ENCODE data around the gene GYS1.
"Not testable (repeated sequence)": the region's sequence is repeated elsewhere in the genome, so short reads cannot be mapped to it uniquely, and the experiment has no call there.

The GYS1 gene

DNA sequence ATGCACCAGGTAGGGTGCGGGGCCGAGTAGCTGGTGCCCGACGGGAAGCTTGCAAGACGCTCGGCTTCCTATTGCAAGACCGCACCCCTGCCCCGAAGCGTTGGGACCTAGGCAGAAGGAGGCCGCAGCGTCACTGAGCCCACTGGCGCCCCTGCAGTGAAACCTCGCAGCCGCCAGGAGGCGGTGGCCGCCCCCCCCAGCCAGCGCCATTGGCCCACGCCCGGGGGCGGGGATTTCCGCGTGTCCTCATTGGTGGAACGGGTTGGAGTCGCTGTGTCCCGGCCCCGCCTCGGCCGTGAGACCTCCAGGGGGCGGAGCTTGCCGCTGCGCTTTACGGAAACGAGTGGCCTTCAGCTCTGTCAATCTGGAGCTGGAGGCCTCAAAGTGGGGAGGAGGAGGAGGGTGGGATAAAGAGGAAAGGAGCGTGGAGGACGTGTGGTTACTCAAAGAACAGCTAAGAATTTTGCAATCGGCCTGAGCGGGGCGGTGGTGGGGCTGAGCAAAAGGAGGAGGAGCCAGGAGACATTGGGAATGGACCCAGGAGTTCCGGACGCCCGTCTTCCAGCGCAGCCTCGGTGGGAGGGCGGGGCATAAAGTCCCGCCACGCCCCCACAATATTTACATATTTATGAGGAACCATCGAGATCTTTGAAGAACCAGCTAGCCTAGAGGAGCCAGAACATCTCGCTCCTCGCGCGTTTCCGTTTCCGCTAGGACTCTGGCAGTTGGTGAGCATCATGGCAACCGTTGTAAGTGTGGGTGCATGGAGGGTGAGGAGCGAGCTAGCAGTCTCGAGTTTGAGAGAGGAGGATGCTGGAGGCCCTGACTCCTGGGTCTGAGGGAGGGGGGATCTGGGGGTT lies at the start of gene GYS1, which contains the start of gene RUVBL2:
GYS1 (minus strand) TSS at position 135 of the 860 bp plus-strand sequence. CDS start 197 bp downstream, outside the sequence.
RUVBL2 (plus strand) TSS at position 713 of the 860 bp plus-strand sequence; CDS start at position 738, 25 bp downstream.
- DNase-seq: peak; percentile 98

DNA sequence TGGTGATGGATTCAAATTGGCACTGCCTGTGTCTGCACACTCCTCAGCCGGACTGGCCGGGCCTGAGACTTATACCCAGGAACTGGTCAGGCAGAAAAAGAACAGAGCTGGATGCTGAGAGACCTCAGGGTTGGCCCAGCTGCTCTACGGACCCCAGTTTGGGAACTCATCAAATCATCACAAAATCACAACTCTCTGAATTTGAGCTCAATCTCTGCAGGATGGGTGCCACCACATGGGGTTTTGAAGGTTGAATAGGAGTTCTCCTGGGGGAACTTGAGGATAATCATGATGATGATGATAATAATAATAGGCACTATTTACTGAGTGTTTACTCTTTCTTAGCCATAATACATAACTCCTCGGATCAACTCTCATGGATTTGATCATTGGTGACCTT lies 49.6 kb upstream of the GYS1 start:
- not testable (repeated sequence) for DNase-seq

DNA sequence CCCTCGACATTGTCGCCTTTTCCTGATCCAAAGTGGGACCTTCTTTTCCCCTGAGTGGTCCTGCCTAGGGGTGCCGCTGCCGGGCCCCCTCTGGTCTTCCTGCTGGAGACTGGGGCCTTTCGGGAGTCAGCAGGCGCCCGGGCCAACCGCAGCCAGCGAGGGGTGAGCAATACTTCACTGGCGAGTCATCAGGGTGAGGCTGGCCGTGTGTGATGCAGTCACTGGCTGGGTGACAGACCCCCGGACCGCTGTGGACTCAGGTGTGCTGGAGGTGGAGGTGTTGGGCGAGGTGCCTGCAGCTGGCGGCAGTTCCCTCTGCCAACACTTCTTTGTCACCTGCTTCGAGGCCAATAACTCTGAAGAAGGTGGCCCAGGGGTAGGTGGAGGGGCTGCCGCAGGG lies 49.1 kb upstream of the GYS1 start:
- no peak for DNase-seq

DNA sequence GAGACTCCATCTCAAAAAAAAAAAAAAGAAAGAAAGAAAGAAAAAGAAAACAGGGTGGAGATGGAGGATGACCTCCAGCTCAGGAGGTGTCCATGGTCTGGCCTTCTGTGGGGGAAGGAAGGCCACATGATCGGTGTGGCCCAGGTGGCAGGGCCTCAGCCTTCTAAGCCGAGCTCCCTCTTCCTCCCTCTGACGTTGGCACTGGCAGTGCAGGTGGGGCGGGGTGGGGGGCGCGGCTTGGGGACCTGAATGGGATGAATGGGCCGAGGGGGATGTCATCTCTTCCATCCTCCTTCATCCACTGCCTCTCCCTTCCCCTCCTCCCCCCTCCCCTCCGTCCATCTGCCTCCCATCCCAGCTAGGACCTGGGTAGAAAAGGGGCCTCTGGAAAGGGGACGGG lies 46.6 kb upstream of the GYS1 start:
- DNase-seq: not testable (repeated sequence)

DNA sequence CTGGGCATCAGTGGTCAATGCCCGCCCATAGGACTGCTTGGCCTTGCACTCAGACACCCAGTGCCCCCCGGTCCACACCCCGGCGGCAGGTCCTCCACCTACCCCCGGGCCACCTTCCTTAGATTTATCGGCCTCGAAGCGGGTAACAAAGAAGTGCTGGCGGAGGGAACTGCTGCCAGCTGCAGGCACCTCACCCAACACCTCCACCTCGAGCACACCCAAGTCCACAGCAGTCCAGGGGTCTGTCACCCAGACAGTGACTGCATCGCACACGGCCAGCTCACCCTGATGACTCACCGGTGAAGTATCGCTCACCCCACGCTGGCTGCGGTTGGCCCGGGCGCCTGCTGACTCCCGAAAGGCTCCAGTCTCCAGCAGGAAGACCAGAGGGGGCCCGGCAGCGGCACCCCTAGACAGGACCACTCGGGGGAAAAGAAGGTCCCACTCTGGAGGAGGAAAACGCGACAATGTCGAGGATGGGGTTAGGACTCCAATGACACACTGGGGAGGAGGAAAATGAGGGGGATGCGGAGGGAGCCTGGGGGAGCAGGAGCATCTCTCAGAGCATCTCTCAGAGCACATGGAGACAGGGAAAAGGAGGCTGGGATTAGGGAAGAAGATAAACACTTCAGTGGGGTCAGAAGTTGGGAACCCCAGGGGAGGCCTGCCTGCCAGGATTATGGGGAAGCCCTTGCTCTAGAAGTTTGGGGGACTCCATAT lies 45.6 kb upstream of the GYS1 start:
- DNase-seq: not testable (repeated sequence)

DNA sequence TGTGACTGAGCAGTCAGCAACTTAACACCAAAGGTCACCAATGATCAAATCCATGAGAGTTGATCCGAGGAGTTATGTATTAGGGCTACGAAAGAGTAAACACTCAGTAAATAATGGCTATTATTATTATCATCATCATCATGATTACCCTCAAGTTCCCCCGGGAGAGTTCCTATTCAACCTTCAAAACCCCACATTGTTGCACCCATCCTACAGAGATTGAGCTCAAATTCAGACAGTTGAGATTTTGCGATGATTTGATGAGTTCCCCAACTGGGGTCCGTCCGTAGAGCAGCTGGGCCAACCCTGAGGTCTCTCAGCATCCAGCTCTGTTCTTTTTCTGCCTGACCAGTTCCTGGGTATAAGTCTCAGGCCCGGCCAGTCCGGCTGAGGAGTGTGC lies 45.0 kb upstream of the GYS1 start:
- not testable (repeated sequence) for DNase-seq

DNA sequence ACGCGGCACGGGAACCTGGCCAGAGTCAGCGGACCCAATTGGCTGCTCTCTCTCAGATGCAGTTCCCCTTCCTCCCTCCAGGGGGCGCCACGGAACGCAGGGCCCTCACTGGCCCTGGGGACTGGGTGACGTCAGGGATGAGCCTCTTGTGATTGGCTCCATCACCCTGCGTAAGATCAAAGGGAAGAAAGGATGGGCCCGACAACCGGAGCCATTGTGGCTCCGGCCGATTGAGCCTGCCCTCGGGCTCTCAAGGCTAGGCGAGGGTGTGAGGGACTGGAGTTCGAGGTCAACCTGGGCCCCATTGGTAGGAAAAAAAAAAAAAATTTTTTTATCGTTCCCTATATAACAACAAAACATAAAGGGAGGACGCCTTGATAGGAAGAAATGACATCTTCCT lies 43.7 kb upstream of the GYS1 start, which contains the start of gene CGB1:
CGB1 (minus strand) TSS at position 81 of the 400 bp plus-strand sequence. CDS start 184 bp downstream, outside the sequence.
- DNase-seq: not testable (repeated sequence)

DNA sequence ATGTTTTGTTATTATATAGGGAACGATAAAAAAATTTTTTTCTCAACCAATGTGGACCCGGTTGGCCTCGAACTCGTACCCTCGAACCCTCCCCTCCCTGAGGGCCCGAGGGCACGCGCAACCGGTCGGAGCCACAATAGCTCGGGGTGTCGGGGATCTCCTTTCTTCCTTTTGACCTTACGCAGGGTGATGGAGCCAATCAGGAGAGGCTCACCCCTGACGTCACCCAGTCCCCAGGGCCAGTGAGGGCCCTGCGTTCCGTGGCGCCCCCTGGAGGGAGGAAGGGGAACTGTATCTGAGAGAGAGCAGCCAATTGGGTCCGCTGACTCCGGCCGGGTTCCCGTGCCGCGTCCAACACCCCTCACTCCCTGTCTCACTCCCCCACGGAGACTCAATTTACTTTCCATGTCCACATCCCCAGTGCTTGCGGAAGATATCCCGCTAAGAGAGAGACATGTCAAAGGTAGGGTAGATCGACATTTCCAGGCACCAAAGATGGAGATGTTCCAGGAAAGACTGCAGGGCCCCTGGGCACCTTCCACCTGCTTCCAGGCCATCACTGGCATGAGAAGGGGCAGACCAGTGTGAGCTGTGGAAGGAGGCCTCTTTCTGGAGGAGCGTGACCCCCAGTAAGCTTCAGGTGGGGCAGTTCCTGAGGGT lies 38.7 kb upstream of the GYS1 start, which contains the start of gene CGB2:
CGB2 (plus strand) TSS at position 249 of the 660 bp plus-strand sequence; CDS start at position 455, 206 bp downstream.
- not testable (repeated sequence) for DNase-seq

DNA sequence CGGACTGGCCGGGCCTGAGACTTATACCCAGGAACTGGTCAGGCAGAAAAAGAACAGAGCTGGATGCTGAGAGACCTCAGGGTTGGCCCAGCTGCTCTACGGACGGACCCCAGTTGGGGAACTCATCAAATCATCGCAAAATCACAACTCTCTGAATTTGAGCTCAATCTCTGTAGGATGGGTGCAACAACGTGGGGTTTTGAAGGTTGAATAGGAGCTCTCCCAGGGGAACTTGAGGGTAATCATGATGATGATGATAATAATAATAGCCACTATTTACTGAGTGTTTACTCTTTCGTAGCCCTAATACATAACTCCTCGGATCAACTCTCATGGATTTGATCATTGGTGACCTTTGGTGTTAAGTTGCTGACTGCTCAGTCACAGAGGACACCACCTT lies 37.2 kb upstream of the GYS1 start:
- DNase-seq: not testable (repeated sequence)

DNA sequence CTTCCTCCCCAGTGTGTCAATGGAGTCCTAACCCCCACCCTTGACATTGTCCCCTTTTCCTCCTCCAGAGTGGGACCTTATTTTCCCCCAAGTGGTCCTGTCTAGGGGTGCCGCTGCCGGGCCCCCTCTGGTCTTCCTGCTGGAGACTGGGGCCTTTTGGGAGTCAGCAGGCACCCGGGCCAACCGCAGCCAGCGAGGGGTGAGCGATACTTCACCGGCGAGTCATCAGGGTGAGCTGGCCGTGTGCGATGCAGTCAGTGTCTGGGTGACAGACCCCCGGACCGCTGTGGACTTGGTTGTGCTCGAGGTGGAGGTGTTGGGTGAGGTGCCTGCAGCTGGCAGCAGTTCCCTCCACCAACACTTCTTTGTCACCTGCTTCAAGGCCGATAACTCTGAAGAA lies 36.6 kb upstream of the GYS1 start:
- DNase-seq: not testable (repeated sequence)

DNA sequence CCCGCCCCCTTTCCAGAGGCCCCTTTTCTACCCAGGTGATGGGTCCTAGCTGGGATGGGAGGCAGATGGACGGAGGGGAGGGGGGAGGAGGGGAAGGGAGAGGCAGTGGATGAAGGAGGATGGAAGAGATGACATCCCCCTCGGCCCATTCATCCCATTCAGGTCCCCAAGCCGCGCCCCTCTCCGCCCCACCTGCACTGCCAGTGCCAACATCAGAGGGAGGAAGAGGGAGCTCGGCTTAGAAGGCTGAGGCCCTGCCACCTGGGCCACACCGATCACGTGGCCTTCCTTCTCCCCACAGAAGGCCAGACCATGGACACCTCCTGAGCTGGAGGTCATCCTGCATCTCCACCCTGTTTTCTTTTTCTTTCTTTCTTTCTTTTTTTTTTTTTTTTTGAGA lies 35.6 kb upstream of the GYS1 start:
- DNase-seq: not testable (repeated sequence)

DNA sequence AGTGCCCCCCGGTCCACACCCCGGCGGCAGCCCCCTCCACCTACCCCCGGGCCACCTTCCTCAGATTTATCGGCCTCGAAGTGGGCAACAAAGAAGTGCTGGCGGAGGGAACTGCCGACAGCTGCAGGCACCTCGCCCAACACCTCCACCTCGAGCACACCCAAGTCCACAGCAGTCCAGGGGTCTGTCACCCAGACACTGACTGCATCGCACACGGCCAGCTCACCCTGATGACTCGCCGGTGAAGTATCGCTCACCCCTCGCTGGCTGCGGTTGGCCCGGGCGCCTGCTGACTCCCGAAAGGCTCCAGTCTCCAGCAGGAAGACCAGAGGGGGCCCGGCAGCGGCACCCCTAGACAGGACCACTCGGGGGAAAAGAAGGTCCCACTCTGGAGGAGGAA lies 32.5 kb upstream of the GYS1 start:
- not testable (repeated sequence) for DNase-seq

DNA sequence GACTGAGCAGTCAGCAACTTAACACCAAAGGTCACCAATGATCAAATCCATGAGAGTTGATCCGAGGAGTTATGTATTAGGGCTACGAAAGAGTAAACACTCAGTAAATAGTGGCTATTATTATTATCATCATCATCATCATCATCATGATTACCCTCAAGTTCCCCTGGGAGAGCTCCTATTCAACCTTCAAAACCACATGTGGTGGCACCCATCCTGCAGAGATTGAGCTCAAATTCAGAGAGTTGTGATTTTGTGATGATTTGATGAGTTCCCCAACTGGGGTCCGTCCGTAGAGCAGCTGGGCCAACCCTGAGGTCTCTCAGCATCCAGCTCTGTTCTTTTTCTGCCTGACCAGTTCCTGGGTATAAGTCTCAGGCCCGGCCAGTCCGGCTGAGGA lies 32.0 kb upstream of the GYS1 start:
- DNase-seq: not testable (repeated sequence)

DNA sequence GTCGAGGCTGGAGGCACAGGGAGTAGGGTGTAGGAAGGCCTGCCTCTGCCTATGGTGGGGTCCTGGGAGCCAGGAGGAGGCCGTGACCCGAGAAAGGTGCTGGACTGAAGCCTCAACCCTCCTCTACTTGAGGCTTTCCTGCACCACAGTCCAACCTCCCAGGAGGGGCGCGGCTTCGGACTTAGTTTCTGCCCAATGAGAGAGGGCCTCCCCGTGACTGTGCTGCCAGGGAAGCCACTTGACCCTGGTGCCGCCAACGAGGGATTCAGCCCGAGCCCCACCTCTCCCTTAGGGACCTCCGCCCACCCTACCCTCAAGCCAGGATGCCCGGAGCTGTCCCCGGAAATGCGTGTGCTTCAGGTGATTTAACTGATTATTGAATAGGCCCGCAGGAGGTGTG lies 31.1 kb upstream of the GYS1 start, which contains the start of gene CGB3:
CGB3 (minus strand) TSS at position 101 of the 400 bp plus-strand sequence. CDS start 362 bp downstream, outside the sequence.
- not testable (repeated sequence) for DNase-seq

DNA sequence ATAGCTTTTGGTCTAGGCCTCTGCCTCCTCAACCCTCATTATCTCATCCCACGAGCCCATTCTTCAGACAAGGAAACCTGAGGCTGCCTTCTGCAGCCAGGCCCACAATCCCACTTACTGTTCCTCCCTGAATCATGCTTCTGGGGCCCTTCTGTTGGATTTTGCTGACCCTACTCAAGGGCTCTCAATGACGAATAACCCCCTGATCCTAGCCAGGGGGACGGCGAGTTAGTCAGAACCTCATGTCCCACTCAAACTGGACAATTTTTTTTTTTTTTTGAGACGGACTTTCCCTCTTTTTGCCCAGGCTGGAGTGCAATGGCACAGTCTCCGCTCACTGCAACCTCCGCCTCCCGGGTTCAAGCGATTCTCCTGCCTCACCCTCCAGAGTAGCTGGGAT lies 29.0 kb upstream of the GYS1 start:
- no peak for DNase-seq

DNA sequence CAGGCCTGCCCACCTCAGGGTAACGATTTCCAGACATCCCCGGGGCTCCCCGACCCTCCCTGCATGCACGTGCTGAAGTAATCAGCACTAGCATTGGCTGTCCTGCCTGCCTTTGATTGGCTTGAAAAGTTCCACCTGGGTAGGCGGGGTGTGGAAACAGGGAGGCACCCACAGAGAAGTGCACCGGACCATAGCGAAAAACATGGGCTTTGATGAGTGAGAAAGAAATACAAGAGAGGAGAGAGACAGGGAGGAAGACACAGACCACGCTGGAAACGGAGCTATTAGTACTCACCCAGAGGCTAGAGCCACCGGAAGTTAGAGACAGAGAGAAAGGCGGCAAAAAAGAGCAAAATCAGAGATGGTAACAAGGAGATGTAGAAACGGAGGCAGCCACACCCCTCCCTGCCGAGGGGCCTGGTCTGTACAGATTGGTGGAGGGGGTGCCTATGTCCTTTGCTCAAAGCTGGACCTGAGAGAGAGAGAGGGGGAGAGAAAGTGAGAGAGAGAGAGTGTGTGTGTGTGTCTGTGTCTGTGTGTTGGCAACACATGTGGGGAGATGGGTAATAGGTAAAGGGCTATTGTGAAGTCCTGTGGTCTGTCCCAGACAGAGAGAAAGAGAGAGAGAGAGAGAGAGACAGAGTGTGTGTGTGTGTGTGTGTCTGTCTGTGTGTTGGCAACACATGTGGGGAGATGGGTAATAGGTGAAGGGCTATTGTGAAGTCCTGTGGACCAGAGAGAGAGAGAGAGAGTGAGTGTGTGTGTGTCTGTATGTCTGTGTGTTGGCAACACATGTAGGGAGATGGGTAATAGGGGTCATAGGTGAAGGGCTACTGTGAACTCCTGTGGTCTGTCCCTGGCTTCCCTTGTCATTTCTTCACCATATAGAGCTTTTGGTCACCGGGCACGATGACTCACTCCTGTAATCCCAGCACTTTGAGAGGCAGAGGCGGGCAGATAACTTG lies 28.1 kb upstream of the GYS1 start:
- DNase-seq: no peak

DNA sequence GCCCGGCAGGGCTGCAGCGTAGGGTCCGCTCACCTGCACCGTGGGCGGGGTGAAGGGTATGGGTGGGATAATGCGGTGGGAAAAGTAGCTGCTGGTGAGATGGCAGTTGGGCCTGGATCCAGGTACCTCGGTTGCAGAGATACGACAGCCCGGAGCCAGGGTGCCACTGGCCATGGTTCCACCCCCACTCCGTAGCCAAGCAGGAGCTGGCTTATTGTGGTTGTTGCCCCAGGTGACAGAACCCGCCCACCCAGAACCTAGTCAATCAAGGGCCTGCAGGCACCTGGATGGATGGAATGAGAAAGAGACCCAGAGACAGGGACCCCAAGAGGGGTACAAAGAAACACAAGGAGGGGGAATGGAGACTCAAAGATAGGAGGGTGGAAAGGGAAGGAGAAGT lies 27.2 kb upstream of the GYS1 start:
- DNase-seq: no peak

DNA sequence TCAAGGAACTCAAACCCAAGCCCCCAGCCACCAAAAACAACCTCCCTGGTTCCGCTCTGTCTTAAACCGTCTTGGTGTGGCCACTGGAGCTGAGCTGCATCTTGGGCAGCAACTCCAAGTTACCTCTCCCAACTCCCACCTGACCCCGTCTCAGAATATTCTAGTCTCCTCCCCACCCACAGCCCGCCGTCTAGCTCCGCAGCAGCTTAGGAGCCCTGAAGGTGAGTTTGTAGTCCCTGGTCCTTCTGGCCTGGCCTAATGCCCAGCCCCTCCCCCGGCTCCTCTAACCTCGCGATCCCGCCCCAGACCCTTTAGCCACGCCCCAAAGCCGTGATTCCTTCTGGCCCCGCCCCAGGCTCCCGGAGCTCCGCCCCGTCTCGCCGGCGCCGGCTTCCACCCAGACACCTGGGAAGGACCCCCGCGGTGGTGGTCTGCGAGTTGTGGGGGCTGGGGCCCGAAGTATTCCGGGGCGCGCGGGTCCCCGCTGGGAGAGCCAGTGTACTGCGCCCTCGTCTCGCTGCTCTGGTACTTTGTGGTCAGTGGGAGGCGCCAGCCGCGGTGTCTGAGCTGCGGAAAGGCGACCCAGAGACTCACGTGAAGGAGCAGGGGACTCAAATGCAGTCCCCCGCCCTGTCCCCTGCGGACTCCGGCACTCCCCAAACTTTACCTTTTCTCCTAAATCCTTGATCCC lies 26.3 kb upstream of the GYS1 start:
- no peak for DNase-seq

DNA sequence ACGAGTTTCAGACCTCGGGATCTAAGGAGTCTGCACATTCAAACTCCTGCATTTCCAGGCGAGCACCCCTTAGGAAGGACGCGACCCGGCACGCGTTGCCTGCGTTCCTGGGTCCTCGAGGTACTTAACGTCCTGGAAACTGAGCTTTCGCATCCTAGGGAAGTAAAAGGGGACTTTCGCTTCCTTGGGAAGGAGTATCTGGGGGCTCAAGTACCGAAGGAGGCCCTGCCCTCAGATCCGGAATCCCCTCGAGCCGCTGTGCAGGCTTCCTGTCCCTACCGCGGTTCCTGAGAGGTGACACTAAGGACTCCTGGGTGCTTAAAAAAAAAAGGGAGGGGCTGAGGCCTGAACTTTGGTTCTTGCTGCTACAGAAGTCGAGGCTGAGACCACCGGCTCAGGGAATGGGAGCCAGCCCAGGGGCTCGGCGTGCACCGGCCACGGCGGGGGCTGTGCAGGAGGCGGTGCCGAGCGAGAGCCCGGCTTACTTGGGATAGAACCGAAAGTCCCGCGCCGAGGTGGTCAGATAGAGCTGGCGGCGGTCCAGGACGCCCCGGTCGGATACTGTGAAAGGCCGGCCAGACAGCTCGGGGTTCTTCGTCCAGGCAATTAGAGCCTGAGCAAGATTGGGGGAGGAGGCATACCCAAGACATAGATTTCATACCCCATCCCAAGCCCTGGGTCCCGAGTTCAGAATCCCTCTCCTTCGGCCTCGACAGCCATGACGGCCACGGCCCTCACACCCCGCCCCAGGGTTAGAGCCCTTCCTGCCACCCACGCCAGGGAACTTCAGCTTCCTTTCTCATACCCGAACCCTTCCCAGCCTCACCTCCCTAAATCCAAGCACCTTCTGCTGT lies 25.5 kb upstream of the GYS1 start:
- DNase-seq: not testable (repeated sequence)

All from NCI-H526 treated with DMSO at 0.1 percent for 48 hours (cell line).